GM18519 (cell line): Measurements from ENCODE around the gene TRIM56.
"Not testable (repeated sequence)": the region's sequence is repeated elsewhere in the genome, so short reads cannot be mapped to it uniquely, and the experiment has no call there.

ENCODE experiments used
- ATAC-seq: cut with Tn5 transposase; IDR thresholded peaks from one replicate; pipeline ENCODE4 v1.9.1; 2021; ENCODE audit warnings: mild to moderate bottlenecking, moderate library complexity; ENCODE audit not compliant: unreplicated experiment, low FRiP score

Gene TRIM56

GRCh38 chr7:101112233-101112632, 27.0 kb downstream of the TRIM56 start:
- no peak for ATAC-seq

- ATAC-seq, result not testable (repeated sequence)
Observed at GRCh38 chr7:101113140-101113539, 27.9 kb downstream of the TRIM56 start.

DNA sequence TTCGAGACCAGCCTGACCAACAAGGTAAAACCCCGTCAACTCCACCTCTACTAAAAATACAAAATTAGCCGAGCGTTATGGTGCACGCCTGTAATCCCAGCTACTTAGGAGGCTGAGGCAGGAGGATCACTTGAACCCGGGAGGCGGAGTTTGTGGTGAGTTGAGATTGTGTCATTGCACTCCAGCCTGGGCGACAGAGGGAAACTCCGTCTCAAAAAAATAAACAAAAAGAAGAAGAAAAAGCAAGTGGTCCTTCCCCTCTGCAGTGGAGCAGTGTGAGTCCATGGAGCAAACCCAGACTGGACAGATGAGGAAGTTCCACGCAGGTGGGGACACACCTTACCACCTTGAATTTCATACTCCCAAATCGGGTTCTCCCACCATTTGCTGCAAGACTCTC, 28.6 kb downstream of the TRIM56 start:
- no peak for ATAC-seq

DNA sequence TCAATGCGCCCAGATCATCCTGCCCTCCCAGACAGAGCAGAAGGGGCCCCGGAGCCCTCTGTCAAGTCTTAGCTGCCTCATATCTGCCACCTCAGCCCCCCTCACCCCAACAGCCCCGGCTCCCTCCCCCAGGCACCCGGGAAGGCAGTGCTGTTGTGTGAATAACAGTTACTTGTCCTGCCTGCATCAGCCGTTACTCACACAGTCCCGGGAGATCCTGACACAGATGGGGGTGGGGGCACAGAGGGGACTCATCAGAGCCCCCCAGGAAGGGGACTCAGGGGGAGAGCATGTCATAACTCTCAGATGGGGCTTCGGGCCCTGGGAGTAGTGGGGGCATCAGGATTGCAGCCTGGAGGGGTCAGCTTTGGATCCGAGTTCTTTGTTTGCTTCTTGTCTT, 29.2 kb downstream of the TRIM56 start:
- ATAC-seq, result no peak

GRCh38 chr7:101115215-101115614, 29.9 kb downstream of the TRIM56 start:
- ATAC-seq, result no peak

- ATAC-seq, result no peak
Observed at GRCh38 chr7:101116898-101117297, 31.6 kb downstream of the TRIM56 start.

- no peak for ATAC-seq
Observed at GRCh38 chr7:101118856-101119255, 33.6 kb downstream of the TRIM56 start.

DNA sequence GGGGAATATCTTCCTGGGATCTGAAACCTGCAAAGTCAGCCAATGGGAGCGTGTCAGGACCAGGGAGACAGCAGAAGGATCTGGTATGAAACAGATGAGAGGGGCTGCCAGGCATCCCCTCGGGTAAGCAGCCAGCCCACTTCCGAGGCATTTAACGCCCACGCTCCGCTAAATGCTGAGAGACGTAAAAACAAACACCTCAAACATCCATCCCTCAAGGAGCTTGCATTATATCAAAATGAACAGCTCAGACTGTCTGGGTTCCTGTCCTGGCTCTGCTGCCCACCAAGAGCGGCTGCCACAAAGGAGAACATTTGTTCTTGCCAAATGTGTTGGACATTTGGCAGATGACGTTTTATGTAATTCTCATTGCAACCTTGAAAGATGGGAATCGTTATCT, 34.6 kb downstream of the TRIM56 start:
- ATAC-seq, result no peak

DNA sequence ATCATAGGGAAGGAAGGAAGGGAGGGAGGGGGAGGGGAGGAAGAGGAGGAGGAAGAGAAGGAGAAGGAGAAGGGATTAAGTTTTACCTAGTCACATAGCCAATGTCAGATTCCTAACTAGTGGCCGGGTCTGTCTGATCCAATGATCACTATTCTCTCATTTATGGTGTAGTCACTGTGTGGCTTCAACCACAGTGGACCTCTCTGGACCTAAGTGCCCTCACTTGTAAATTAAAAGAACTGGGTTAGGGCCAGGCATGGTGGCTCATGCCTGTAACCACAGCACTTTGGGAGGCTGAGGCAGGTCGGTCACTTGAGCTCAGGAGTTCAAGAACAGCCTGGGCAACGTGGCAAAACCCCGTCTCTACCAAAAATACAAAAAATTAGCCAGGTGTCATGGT, 35.0 kb downstream of the TRIM56 start:
- ATAC-seq, result no peak

- not testable (repeated sequence) for ATAC-seq
Observed at GRCh38 chr7:101121631-101121990, 36.3 kb downstream of the TRIM56 start.

DNA sequence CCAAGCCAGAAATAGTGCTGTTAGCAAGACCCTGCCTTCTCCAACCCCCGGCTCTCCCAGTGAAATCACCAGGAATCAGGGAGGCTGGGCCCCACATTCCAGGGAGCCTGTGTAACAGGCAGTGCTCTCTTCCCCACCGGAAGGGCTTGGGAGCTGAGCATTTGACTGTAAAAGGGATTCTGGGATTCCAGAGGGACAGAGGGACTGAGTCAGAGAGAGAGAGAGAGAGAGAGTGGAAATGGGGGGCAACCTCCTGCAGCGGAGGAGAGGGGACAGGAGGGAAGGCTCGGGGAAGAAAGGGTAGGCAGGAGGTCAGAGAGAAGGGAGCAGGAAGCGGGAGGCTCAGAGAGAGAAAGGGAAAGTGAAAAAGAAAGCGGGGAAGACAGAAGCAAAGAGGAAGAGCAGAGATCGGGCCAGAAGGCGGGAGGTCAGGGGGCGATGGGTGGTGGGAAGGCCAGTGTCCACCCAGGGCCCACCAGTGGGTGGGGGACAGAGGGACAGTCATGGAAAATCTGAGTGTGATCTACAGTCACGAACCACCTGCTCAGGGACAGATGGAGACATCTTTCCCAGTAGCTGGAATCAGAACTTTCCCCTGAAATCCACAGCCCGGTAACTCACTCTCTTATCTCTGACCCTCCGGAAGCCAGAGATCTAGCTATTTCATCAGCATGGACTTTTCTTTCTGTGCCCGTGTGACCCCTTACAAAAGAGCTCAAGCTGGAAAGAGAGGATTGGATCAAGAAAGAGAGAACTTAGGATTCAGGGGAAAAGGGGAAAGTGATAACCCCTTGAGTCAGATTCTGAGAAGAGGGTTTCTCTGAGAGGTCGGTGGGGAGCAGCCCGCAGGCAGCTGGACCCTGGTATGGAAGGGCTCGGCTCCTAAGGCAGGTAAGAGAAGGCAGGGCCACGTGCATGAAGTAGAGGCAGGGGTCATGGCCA, 37.0 kb downstream of the TRIM56 start:
- ATAC-seq, result no peak

GRCh38 chr7:101122933-101123702, 37.8 kb downstream of the TRIM56 start:
- ATAC-seq, result no peak

DNA sequence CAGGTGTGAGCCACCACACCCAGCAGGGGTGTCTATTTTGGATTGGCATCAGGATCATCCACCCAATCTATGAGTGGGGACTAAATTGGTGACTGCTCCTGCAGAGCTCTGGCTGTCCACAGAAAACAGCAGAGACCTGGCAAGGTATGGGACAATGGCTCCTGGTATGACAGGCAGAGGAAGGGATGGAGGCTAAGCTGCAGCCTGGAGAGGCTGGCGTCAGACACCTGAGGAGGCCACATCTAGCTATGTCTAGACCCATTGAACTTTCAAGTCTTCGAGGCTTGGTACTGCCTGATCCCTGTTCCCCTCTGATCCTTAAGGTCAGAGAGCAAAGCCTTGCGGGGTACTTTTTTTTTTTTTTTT, 38.4 kb downstream of the TRIM56 start:
- no peak for ATAC-seq

DNA sequence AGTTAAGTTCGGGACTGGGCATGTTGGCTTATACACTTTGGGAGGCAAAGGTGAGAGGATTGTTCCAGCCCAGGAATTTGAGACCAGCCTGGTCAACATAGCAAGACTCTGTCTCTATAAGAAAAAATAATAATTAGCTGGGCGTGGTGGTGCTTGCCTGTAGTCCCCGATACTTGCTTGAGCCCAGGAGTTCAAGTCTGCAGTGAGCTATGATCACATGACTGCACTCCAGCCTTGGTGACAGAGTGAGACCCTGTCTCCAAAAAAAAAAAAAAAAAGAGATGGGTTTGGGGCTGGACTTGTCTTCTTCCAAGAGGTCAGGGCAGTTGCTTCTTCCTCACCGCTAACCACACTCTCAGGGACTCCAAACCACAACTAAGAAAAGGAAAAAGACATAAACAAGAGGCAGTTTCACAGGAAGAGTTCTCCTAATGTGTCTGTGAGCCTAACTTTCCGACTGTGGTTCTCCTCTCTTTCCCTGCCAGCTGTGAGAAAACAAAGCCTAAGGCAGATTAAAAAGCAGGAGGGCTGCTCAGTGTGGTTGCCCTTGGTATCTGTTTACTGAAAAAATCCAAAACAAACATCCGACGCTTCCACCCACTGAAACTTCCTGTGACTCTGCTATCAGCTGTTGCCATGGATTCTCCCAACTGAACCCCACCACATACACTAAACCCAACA, 39.2 kb downstream of the TRIM56 start:
- ATAC-seq, result no peak

- no peak for ATAC-seq
Observed at GRCh38 chr7:101125989-101126650, 40.8 kb downstream of the TRIM56 start.

DNA sequence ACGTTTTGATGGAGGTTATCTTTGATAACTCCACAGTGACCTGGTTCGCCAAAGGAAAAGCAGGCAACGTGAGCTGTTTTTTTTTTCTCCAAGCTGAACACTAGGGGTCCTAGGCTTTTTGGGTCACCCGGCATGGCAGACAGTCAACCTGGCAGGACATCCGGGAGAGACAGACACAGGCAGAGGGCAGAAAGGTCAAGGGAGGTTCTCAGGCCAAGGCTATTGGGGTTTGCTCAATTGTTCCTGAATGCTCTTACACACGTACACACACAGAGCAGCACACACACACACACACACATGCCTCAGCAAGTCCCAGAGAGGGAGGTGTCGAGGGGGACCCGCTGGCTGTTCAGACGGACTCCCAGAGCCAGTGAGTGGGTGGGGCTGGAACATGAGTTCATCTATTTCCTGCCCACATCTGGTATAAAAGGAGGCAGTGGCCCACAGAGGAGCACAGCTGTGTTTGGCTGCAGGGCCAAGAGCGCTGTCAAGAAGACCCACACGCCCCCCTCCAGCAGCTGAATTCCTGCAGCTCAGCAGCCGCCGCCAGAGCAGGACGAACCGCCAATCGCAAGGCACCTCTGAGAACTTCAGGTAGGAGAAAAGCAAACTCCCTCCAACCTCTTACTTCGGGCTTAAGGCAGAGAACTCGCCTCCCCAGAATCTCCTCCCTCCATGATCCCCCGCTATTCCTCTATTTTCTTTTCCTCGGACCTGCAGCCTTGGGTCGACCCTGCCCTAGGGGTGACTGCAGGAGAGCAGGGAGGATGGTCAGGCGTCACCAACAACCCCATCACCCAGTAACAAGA, 41.6 kb downstream of the TRIM56 start, which contains the start of gene SERPINE1:
Gene SERPINE1 (plus strand): TSS at position 454 of the 809 bp plus-strand sequence. CDS start 1,290 bp downstream, outside the sequence.
- no peak for ATAC-seq

- ATAC-seq, result no peak
Observed at GRCh38 chr7:101127460-101128039, 42.3 kb downstream of the TRIM56 start.

- ATAC-seq, result no peak
Observed at GRCh38 chr7:101128040-101128834, 43.0 kb downstream of the TRIM56 start.
